ENCODE data around the gene TF. TPM values are rescaled to one million over a fixed set of nuclear protein-coding genes. Genes with fewer than 3 reads are reported as not detected.

Gene TF
- total and polyA plus RNA-seq, 10 of the 15 experiments (the other 5 are each of a cell fraction or from before 2014, with no cell fraction given) = under 0.01 to 8.9 (median 0.05) TPM; not detected in 1

DNA sequence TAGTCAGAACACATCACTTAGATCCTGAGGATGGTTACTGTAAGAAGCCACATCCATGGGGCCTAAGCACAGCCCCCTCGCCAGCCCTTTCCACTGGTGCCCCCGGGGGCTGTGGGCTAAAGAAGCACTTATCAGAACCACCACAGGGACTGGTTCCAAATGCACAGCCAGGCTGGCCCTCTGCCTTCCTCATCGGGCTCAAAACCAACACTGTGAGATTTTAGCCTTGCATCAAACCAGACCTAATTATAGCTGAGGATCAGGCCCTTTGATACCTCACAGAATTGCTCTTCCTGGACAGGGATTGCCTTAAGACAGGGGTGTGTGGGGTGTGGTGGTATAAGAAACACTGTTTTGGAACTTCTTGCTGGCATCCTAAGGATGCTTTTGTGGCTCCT is 83.1 kb downstream of the TF start:
- no peaks in the 10 kb centered on the region for H3K9me3 ChIP-seq (replicated peaks; ENCODE audit: control insufficient read depth, insufficient read depth, low read length)
- H3K4me2 ChIP-seq (ENCODE audit: control insufficient read depth, insufficient read depth) = no peak overlapping the region
- no peak for DNase-seq (ENCODE audit: low read depth, low spot score)
- no peaks in the 10 kb centered on the region for H3K79me2 ChIP-seq (ENCODE audit: control insufficient read depth, insufficient read depth, low read length)
- no peak for ATAC-seq
- H3K4me3 ChIP-seq = no peak overlapping the region
- FAIRE-seq = no peak
- H2AFZ ChIP-seq (ENCODE audit: control insufficient read depth, low read depth, low read length) = no peak overlapping the region
- WGBS (ENCODE audit: insufficient coverage, insufficient replicate concordance, low lambda C conversion rate, missing lambda C conversion rate) = 22% methylated on average over 3 of the region's 3 CpGs
- H4K20me1 ChIP-seq (ENCODE audit: control insufficient read depth, insufficient read depth) = no peaks in the 10 kb centered on the region
- no TSS peak for BruUV-seq (replicated peaks)
- ChIA-PET POLR2A (no interaction called here), RAD21 (ENCODE audit: unreplicated experiment) (no interaction called here), CTCF (no interaction called here), SMC1A (ENCODE audit: uncharacterized antibody, unreplicated experiment) (no interaction called here)
- intact Hi-C loops (cut with micrococcal nuclease; ENCODE audit: unreplicated experiment) = no loop called here
- in situ Hi-C loops (cut with MboI) = loop anchor here (10.0 kb wide), 1 partner anchor 385 kb away; no protein-coding TSS in a partner anchor
- H3K36me3 ChIP-seq (ENCODE audit: control insufficient read depth in 2 of 2, insufficient read depth in 2 of 2, low read length in 1 of 2) = no peaks in the 10 kb centered on the region
- no peak for TF ChIP-seq CUX1 (IDR thresholded peaks at IDR 0.05; ENCODE audit: insufficient replicate concordance, low read depth, low read length)
- TF ChIP-seq GABPA (IDR thresholded peaks at IDR 0.05; ENCODE audit: low read depth) = no peak
- TF ChIP-seq KAT2A (conservative IDR thresholded peaks at IDR 0.05; ENCODE audit: control insufficient read depth, low read depth, low read length) = no peak
- TF ChIP-seq ZNF24 (IDR thresholded peaks at IDR 0.05) = no peak
- no peak overlapping the region for H3K9ac ChIP-seq (ENCODE audit: control insufficient read depth, insufficient read depth, low read length)
- H3K27ac ChIP-seq (ENCODE audit: control insufficient read depth, insufficient read depth) = no peak overlapping the region
- no peaks in the 10 kb centered on the region for H3K27me3 ChIP-seq (replicated peaks in 1 of 2; ENCODE audit: control insufficient read depth in 2 of 2, insufficient read depth in 2 of 2, low read length in 1 of 2)
- no peaks in the 10 kb centered on the region for H3K4me1 ChIP-seq (ENCODE audit: control insufficient read depth, insufficient read depth, low read length)

All from GM12878 (cell line).